Hepatocyte (in vitro differentiated cells): ENCODE measurements around the gene B4GALT5. TPM values are rescaled to one million over a fixed set of nuclear protein-coding genes. Genes with fewer than 3 reads are reported as not detected.

ENCODE experiments used
- DNase-seq: peaks from one replicate; pipeline ENCODE4 v3.0.0-alpha.2; 2016; ENCODE audit warnings: low spot score
- H2AFZ ChIP-seq: fragments of 200-600 bp; sonication (generic); 2 replicates; pipeline ENCODE4 v1.6.0; 2016; ENCODE audit warnings: antibody characterized with exemption, mild to moderate bottlenecking
- H3K27ac ChIP-seq: fragments of 200-600 bp; sonication (generic); 2 replicates; pipeline ENCODE4 v1.5.1; 2016; ENCODE audit warnings: mild to moderate bottlenecking
- H3K27me3 ChIP-seq: fragments of 200-600 bp; sonication (generic); 2 replicates; pipeline ENCODE4 v1.6.1; 2016
- H3K36me3 ChIP-seq: fragments of 200-600 bp; sonication (generic); replicated peaks from 2 replicates; pipeline ENCODE4 v1.5.1; 2016; ENCODE audit warnings: low read depth; ENCODE audit not compliant: insufficient read depth
- H3K4me1 ChIP-seq: fragments of 200-600 bp; sonication (generic); 2 replicates; pipeline ENCODE4 v1.5.1; 2016; ENCODE audit warnings: mild to moderate bottlenecking, moderate library complexity; ENCODE audit not compliant: insufficient read depth
- H3K4me2 ChIP-seq: fragments of 200-600 bp; sonication (generic); 2 replicates; pipeline ENCODE4 v1.6.0; 2016
- H3K4me3 ChIP-seq: fragments of 200-600 bp; sonication (generic); 2 replicates; pipeline ENCODE4 v1.5.1; 2016; ENCODE audit warnings: mild to moderate bottlenecking
- H3K79me2 ChIP-seq: fragments of 200-600 bp; sonication (generic); 2 replicates; pipeline ENCODE4 v1.6.0; 2017; ENCODE audit warnings: mild to moderate bottlenecking
- H3K9me2 ChIP-seq: fragments of 200-600 bp; sonication (generic); replicated peaks from 2 replicates; pipeline ENCODE4 v1.6.0; 2017; ENCODE audit warnings: mild to moderate bottlenecking; ENCODE audit not compliant: insufficient read depth
- H3K9me3 ChIP-seq: fragments of 200-600 bp; sonication (generic); 2 replicates; pipeline ENCODE4 v1.5.1; 2016; ENCODE audit warnings: low read depth, mild to moderate bottlenecking
- H4K20me1 ChIP-seq: fragments of 200-600 bp; sonication (generic); 2 replicates; pipeline ENCODE4 v1.6.0; 2016; ENCODE audit warnings: mild to moderate bottlenecking; ENCODE audit not compliant: insufficient read depth, poor library complexity, severe bottlenecking
- CTCF ChIP-seq: fragments of 200-600 bp; sonication (generic); IDR thresholded peaks from 2 replicates; pipeline ENCODE4 v1.5.1; 2016; ENCODE audit warnings: antibody characterized with exemption, mild to moderate bottlenecking; ENCODE audit not compliant: poor library complexity
- EZH2 ChIP-seq: fragments of 200-600 bp; sonication (generic); IDR thresholded peaks from 2 replicates; pipeline ENCODE4 v1.6.1; 2016; ENCODE audit warnings: antibody characterized with exemption, mild to moderate bottlenecking, borderline replicate concordance
- EZH2phosphoT487 ChIP-seq: fragments of 200-600 bp; sonication (generic); IDR thresholded peaks from one replicate; pipeline ENCODE4 v1.6.1; 2018; ENCODE audit warnings: antibody characterized with exemption, mild to moderate bottlenecking, low read depth, moderate library complexity; ENCODE audit not compliant: unreplicated experiment, severe bottlenecking
- WGBS: methylation state at CpG from one replicate; pipeline ENCODE4 v1.1.6; 2016; ENCODE audit warnings: low lambda C conversion rate; ENCODE audit errors: missing lambda C conversion rate; 5-methylcytosine and 5-hydroxymethylcytosine counted together
- polyA plus RNA-seq: library from polyadenylated mRNA; unstranded; fragments of >200 nt; fragmentation: Nextera tagmentation; extraction: Ambion mirVana; gene quantifications from 2 replicates; pipeline ENCODE4 v1.2.1, GENCODE V29; 2016
- total RNA-seq: library from RNA; depleted of rRNA; stranded (reverse); fragments of >200 nt; gene quantifications from 2 replicates; pipeline ENCODE4 v1.2.3, GENCODE V29; 2014

B4GALT5 gene
- total and polyA plus RNA-seq, 2 experiments from 2014 or later, result 12.9 to 41.8 TPM

- Histone ChIP-seq H3K4me3 (no peak overlapping the region), H3K4me2 (no peak overlapping the region), H3K9me2 (no peaks in the 10 kb centered on the region), H3K36me3 (no peaks in the 10 kb centered on the region), H3K27ac (peak overlapping the region; percentile 84), H3K79me2 (no peaks in the 10 kb centered on the region), H3K27me3 (no peaks in the 10 kb centered on the region), H3K9me3 (no peaks in the 10 kb centered on the region), H4K20me1 (no peaks in the 10 kb centered on the region), H3K4me1 (peaks cover 22% of the 10 kb centered on the region), H2AFZ (no peak overlapping the region)
- WGBS, result 82% methylated on average over 15 of the region's 15 CpGs
- DNase-seq, result no peak
- TF ChIP-seq EZH2phosphoT487, result no peak
- TF ChIP-seq CTCF, result no peak
- no peak for TF ChIP-seq EZH2
These were observed 120.1 kb downstream of the B4GALT5 start for GRCh38 chr20:49593466-49594142.

GRCh38 chr20:49592120-49592519 lies 121.6 kb downstream of the B4GALT5 start:
- Histone ChIP-seq H4K20me1 (no peaks in the 10 kb centered on the region), H3K27me3 (no peaks in the 10 kb centered on the region), H3K79me2 (no peaks in the 10 kb centered on the region), H2AFZ (no peak overlapping the region), H3K4me3 (no peak overlapping the region), H3K36me3 (no peaks in the 10 kb centered on the region), H3K9me2 (no peaks in the 10 kb centered on the region), H3K4me1 (peaks cover 28% of the 10 kb centered on the region), H3K9me3 (no peaks in the 10 kb centered on the region), H3K4me2 (no peak overlapping the region), H3K27ac (no peak overlapping the region)
- no peak for TF ChIP-seq CTCF
- TF ChIP-seq EZH2phosphoT487, result no peak
- no peak for TF ChIP-seq EZH2
- DNase-seq, result no peak

- H3K36me3 ChIP-seq, result no peaks in the 10 kb centered on the region
- H2AFZ ChIP-seq, result no peak overlapping the region
- H3K9me2 ChIP-seq, result no peaks in the 10 kb centered on the region
- TF ChIP-seq EZH2phosphoT487 (no peak), CTCF (no peak)
- 67% methylated on average over 4 of the region's 4 CpGs for WGBS
- H3K4me2 ChIP-seq, result no peak overlapping the region
- peak overlapping the region; percentile 86 for H3K27ac ChIP-seq
- H3K79me2 ChIP-seq, result no peaks in the 10 kb centered on the region
- DNase-seq, result peak; percentile 59
- peaks cover 28% of the 10 kb centered on the region for H3K4me1 ChIP-seq
- no peaks in the 10 kb centered on the region for H4K20me1 ChIP-seq
- no peaks in the 10 kb centered on the region for H3K27me3 ChIP-seq
- no peak overlapping the region for H3K4me3 ChIP-seq
- no peaks in the 10 kb centered on the region for H3K9me3 ChIP-seq
These were observed 122.3 kb downstream of the B4GALT5 start for GRCh38 chr20:49591217-49591865.
